ENCODE data around the gene FAM171A2.

FAM171A2 gene

DNA sequence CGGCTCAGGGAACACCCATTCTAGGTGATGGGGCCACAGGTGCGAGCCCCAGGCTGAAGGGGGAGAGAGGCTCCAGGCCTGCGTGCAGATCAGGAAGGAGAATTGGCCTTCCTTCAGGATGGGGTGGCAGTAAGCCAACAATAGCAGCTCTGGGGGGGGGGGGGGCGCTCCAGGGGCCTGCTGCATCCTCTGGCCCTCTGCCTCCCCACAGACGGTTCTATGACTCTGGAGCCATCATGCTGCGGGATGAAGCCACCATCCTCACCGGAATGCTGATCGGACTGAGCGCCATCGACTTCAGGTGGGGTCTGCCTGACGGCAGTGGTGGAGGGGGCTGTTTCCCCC is 49.2 kb downstream of the FAM171A2 start:
- TF ChIP-seq, protein P1, sequence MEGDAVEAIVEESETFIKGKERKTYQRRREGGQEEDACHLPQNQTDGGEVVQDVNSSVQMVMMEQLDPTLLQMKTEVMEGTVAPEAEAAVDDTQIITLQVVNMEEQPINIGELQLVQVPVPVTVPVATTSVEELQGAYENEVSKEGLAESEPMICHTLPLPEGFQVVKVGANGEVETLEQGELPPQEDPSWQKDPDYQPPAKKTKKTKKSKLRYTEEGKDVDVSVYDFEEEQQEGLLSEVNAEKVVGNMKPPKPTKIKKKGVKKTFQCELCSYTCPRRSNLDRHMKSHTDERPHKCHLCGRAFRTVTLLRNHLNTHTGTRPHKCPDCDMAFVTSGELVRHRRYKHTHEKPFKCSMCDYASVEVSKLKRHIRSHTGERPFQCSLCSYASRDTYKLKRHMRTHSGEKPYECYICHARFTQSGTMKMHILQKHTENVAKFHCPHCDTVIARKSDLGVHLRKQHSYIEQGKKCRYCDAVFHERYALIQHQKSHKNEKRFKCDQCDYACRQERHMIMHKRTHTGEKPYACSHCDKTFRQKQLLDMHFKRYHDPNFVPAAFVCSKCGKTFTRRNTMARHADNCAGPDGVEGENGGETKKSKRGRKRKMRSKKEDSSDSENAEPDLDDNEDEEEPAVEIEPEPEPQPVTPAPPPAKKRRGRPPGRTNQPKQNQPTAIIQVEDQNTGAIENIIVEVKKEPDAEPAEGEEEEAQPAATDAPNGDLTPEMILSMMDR (IDR thresholded peaks at IDR 0.05), result no peak

DNA sequence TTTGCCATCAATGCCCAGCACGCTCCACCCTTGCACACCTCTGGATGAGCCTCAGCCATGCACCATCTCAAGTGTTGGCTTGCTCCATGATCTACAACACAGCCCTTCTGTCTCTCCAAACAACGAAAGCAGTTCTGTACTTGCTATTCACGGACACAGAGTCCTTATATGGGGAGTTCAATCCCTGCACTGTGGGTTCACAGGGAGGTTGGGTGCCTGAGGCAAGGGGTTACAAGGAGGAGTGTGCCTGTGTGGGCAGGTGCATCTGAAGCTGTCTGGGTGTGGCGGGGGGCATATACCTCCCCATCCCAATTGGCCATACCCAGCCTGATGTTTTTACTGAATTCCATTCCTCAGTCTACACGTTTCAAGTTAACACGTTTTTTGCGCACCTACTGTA is 49.6 kb downstream of the FAM171A2 start:
- TF ChIP-seq, protein P1 (IDR thresholded peaks at IDR 0.05), result no peak

DNA sequence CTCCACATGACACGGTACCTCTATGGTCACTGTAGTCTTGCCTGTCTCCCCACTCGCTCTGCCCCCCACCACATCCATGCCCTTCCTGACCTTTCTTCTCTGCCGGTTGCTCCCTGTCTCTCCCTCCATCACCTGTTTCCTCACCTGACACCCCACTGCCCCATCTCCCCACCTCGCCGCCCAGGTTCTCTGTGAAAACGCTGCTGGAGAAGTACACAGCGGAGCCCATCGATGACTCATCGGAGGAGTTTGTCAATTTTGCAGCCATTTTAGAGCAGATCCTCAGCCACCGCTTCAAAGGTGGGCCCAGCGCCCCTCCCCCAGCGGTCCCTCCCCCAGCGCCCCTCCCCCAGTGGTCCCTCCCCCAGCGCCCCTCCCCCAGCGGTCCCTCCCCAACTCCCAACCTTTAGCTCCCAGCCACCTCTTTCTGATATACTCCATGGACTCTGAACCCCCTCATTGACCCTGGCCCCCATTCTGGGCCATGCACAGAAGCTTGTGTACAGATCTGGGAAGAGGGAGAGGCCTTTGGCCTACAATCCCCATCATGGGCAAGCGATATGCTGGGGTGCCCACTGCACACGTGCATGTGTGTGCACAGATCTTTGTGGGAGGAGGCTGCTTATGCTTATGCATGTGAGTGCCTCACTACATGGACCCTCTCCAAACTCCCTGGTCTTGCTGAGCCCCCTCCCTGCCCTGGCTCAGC is 51.1 kb downstream of the FAM171A2 start:
- TF ChIP-seq, protein P1 (IDR thresholded peaks at IDR 0.05), result no peak

DNA sequence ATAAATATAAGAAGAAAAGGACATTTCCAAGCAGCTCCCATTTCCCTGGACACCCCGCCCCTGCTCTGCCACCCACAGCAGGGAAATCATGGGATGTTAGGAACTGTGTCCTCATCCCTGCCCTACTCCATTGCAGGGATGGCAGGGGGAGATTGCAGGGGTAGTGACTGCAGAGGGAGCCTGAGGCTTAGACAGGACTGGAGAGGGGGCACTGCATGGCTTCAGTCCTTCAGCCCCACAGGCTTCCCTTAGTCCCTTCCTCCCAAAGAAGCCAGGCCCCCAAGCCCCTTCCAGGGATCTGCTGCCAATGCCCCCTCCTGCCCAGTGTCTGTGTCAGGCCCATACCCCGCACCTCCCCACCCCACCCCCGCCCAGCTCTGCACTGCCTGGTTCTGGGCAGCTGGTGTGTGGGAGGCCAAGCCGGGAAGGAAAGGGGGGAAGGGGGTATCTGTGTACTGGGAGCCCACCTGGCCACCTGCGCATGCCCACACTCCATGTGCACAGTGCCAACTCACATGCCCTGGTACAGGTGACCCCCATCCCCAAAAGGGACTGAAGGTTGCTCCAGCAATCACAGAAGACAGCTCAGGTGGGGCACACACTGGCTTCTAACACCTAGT is 52.0 kb downstream of the FAM171A2 start:
- TF ChIP-seq, protein P1 (IDR thresholded peaks at IDR 0.05), result no peak

DNA sequence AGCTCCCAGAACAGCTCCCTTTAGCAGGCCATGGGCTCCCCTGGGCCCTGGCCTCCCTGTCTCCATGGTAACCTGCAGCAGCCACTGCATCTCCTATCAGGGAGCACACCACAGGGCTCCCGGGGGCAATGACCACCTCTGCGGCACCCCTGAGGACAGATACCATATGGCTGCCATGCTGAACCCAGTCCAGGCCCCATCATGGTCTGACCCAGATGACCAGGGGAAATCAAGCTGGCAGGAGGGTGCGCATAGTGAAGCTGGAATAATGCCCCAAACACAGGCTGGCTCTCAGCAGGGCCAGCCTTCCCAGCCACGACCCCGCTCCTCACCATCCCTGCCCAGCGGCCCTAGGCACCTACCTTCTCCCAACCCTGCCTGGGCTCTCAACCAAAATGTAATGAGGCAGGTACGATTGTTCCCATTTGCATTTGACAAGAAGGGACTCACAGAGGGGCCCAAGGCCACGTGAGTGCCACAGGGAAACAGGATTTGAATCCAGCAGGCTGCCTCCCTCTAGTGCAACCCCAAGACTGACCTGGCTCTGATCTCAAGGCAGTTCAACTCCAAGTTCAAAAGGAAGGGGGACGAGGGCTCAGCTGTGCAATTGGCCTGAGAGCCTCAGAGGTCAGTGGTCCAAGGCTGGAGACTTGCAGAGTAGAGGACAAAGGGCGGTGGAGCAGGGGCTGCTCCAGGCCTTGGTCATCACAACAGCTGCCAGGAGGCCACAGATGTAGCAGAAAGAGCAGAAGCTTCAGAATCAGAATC is 52.9 kb downstream of the FAM171A2 start:
- TF ChIP-seq, protein P1 (IDR thresholded peaks at IDR 0.05), result no peak

DNA sequence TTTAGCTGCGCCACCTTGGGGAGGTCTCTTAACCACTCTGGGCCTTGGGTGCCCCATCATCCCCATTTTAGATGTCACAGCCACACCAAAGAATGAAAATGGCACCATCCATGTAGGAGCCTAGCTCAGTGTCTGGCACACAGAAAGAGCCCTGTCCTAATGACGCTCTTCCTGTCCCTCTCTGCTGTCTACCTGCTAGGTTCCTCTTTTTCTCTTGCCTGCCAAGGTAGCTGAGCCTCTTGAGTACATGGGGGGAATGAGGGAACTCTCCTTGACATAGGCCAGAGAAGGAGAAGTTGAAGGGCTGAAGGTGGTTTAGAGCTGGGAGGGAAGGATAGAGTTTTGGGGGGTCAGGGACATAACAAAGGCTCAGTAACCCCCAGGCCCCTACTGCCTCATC is 53.5 kb downstream of the FAM171A2 start:
- TF ChIP-seq, protein P1 (IDR thresholded peaks at IDR 0.05), result no peak

DNA sequence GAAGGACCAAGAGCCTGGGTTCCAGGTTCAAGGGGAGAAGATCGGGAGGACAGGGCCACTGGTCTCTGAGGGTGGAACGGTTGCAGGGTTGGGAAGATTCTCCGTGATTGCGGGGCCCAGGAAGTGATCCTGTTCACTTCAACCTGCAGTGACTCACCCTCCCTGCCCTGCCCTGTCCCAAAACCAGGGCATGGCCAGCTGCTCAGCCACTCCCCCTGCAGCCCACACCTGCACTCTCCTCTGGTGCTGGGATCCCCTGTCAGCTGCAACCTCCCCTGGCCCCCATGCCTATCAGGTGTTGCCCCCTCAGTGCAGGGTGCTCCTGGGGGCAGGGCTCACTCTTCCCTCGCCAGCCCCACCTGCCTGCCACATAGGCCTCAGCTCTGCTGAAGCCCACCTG is 54.2 kb downstream of the FAM171A2 start:
- TF ChIP-seq, protein P1 (IDR thresholded peaks at IDR 0.05), result no peak
